IPS-18c (cell line): Measurements from ENCODE around the gene MCC.
"Not testable (repeated sequence)": the region's sequence is repeated elsewhere in the genome, so short reads cannot be mapped to it uniquely, and the experiment has no call there.

ENCODE experiments used
- H3K4me3 ChIP-seq: 2 replicates; pipeline ENCODE4 v1.7.0; 2013; ENCODE audit warnings: low read depth, mild to moderate bottlenecking, low read length, moderate library complexity; ENCODE audit not compliant: insufficient read depth
- H3K9me3 ChIP-seq: one replicate; pipeline ENCODE4 v1.6.1; 2013; ENCODE audit warnings: mild to moderate bottlenecking, low read length, moderate library complexity; ENCODE audit not compliant: control insufficient read depth, insufficient read depth

Gene MCC

GRCh38 chr5:113503146-113503545 is 14.9 kb upstream of the MCC start:
- no peak overlapping the region for H3K4me3 ChIP-seq
- H3K9me3 ChIP-seq = no peaks in the 10 kb centered on the region

GRCh38 chr5:113502073-113502472 is 13.8 kb upstream of the MCC start:
- Histone ChIP-seq H3K4me3 (no peak overlapping the region), H3K9me3 (no peaks in the 10 kb centered on the region)

GRCh38 chr5:113495422-113495841 is 7.2 kb upstream of the MCC start:
- Histone ChIP-seq H3K4me3 (no peak overlapping the region), H3K9me3 (peaks cover 7% of the 10 kb centered on the region)

GRCh38 chr5:113493446-113493845 is 5.2 kb upstream of the MCC start:
- H3K4me3 ChIP-seq = no peak overlapping the region
- H3K9me3 ChIP-seq = peaks cover 10% of the 10 kb centered on the region

GRCh38 chr5:113491022-113491421 is 2.8 kb upstream of the MCC start:
- Histone ChIP-seq H3K4me3 (no peak overlapping the region), H3K9me3 (peaks cover 10% of the 10 kb centered on the region)

- Histone ChIP-seq H3K9me3 (peaks cover 10% of the 10 kb centered on the region), H3K4me3 (no peak overlapping the region)
These were observed 2.1 kb upstream of the MCC start for GRCh38 chr5:113490317-113490716.

- Histone ChIP-seq H3K4me3 (no peak overlapping the region), H3K9me3 (peaks cover 10% of the 10 kb centered on the region)
These were observed 1.0 kb upstream of the MCC start for GRCh38 chr5:113489299-113489698.

GRCh38 chr5:113488645-113489184 is 462 bp upstream of the MCC start:
- Histone ChIP-seq H3K9me3 (peaks cover 10% of the 10 kb centered on the region), H3K4me3 (peak overlapping the region; percentile 72)

- H3K9me3 ChIP-seq = peaks cover 10% of the 10 kb centered on the region
- peak overlapping the region; percentile 72 for H3K4me3 ChIP-seq
These were observed 855 bp downstream of the MCC start for GRCh38 chr5:113487416-113487780.

- H3K4me3 ChIP-seq = no peak overlapping the region
These were observed 8.0 kb downstream of the MCC start for GRCh38 chr5:113480243-113480642.

GRCh38 chr5:113478691-113479090 is 9.6 kb downstream of the MCC start:
- Histone ChIP-seq H3K9me3 (no peaks in the 10 kb centered on the region), H3K4me3 (no peak overlapping the region)

More at GRCh38 chr5:113480243-113480642, 8.0 kb downstream of the MCC start:
- no peaks in the 10 kb centered on the region for H3K9me3 ChIP-seq

- no peaks in the 10 kb centered on the region for H3K9me3 ChIP-seq
- no peak overlapping the region for H3K4me3 ChIP-seq
These were observed 14.0 kb downstream of the MCC start for GRCh38 chr5:113474100-113474728.

- H3K4me3 ChIP-seq = no peak overlapping the region
- H3K9me3 ChIP-seq = no peaks in the 10 kb centered on the region
These were observed 25.2 kb downstream of the MCC start for GRCh38 chr5:113463032-113463431.

- not testable (repeated sequence) for H3K9me3 ChIP-seq
These were observed 31.1 kb downstream of the MCC start for GRCh38 chr5:113457106-113457505.

GRCh38 chr5:113452941-113453340 is 35.3 kb downstream of the MCC start:
- no peaks in the 10 kb centered on the region for H3K9me3 ChIP-seq
- H3K4me3 ChIP-seq = no peak overlapping the region

More at GRCh38 chr5:113457106-113457505, 31.1 kb downstream of the MCC start:
- not testable (repeated sequence) for H3K4me3 ChIP-seq

- H3K9me3 ChIP-seq = no peaks in the 10 kb centered on the region
- H3K4me3 ChIP-seq = no peak overlapping the region
These were observed 36.5 kb downstream of the MCC start for GRCh38 chr5:113451797-113452196.

- no peaks in the 10 kb centered on the region for H3K9me3 ChIP-seq
- H3K4me3 ChIP-seq = no peak overlapping the region
These were observed 37.3 kb downstream of the MCC start for GRCh38 chr5:113450929-113451328.

- H3K4me3 ChIP-seq = no peak overlapping the region
These were observed 37.8 kb downstream of the MCC start for GRCh38 chr5:113450462-113450861.

GRCh38 chr5:113448252-113448651 is 40.0 kb downstream of the MCC start:
- H3K4me3 ChIP-seq = no peak overlapping the region
- H3K9me3 ChIP-seq = no peaks in the 10 kb centered on the region

More at GRCh38 chr5:113450462-113450861, 37.8 kb downstream of the MCC start:
- H3K9me3 ChIP-seq = no peaks in the 10 kb centered on the region
